DND-41 (cell line): Measurements from ENCODE around the gene ZNF217.
"Not testable (repeated sequence)": the region's sequence is repeated elsewhere in the genome, so short reads cannot be mapped to it uniquely, and the experiment has no call there.

ENCODE experiments used
- ATAC-seq: fragments of 200-7000 bp; cut with Tn5 transposase; 3 replicates; pipeline ENCODE4 v1.9.1; 2021; ENCODE audit warnings: low read depth; ENCODE audit not compliant: insufficient read depth
- DNase-seq: peaks from one replicate; pipeline ENCODE4 v3.0.0-alpha.2; 2020
- H2AFZ ChIP-seq: 2 replicates; pipeline ENCODE4 v1.6.0; 2012; ENCODE audit warnings: low read depth, low read length
- H3K27ac ChIP-seq: 2 replicates; pipeline ENCODE4 v1.5.1; 2012; ENCODE audit warnings: low read length, inconsistent platforms
- H3K27me3 ChIP-seq: fragments of 200-600 bp; sonication (generic); 2 replicates; pipeline ENCODE4 v1.6.0; 2012; ENCODE audit warnings: low read length, mild to moderate bottlenecking, inconsistent platforms; ENCODE audit not compliant: insufficient read depth, poor library complexity
- H3K36me3 ChIP-seq: 2 replicates; pipeline ENCODE4 v1.5.1; 2012; ENCODE audit warnings: low read length, inconsistent platforms; ENCODE audit not compliant: insufficient read depth
- H3K4me1 ChIP-seq: 2 replicates; pipeline ENCODE4 v1.5.1; 2012; ENCODE audit warnings: mild to moderate bottlenecking, low read length; ENCODE audit not compliant: insufficient read depth
- H3K4me2 ChIP-seq: 2 replicates; pipeline ENCODE4 v1.6.0; 2012; ENCODE audit warnings: mild to moderate bottlenecking, moderate library complexity, low read length, inconsistent platforms; ENCODE audit not compliant: insufficient read depth
- H3K4me3 ChIP-seq, 2 experiments: fragments of 200-600 bp in 1 of 2; shearing (Covaris generic) in 1 of 2; 2 replicates each; pipeline ENCODE4 v1.5.1; 2012 to 2016; ENCODE audit warnings: inconsistent platforms in 2 of 2, low read length in 2 of 2, mild to moderate bottlenecking in 2 of 2, low read depth in 1 of 2, moderate library complexity in 1 of 2
- H3K79me2 ChIP-seq: 2 replicates; pipeline ENCODE4 v1.6.0; 2012; ENCODE audit warnings: low read length, inconsistent platforms; ENCODE audit not compliant: insufficient read depth
- H3K9ac ChIP-seq: 2 replicates; pipeline ENCODE4 v1.6.0; 2012; ENCODE audit warnings: low read depth, mild to moderate bottlenecking, inconsistent platforms, low read length, moderate library complexity
- H3K9me3 ChIP-seq: 2 replicates; pipeline ENCODE4 v1.5.1; 2012; ENCODE audit warnings: low read length, moderate library complexity, mild to moderate bottlenecking, inconsistent platforms; ENCODE audit not compliant: insufficient read depth, severe bottlenecking
- H4K20me1 ChIP-seq: 2 replicates; pipeline ENCODE4 v1.6.0; 2012; ENCODE audit warnings: low read length; ENCODE audit not compliant: insufficient read depth
- EZH2 ChIP-seq: IDR thresholded peaks from 3 replicates; pipeline ENCODE4 v1.6.1; 2012; ENCODE audit warnings: borderline replicate concordance, low read depth, mild to moderate bottlenecking, moderate library complexity, low read length, inconsistent platforms; ENCODE audit not compliant: severe bottlenecking
- TF ChIP-seq, protein P1 (sequence below): IDR thresholded peaks from 2 replicates; pipeline ENCODE4 v1.5.1; 2012; ENCODE audit warnings: borderline replicate concordance, low read length, moderate library complexity, mild to moderate bottlenecking; ENCODE audit not compliant: poor library complexity, severe bottlenecking; ENCODE audit errors: extremely low read depth

Gene ZNF217

GRCh38 chr20:53567379-53567917, 26.2 kb downstream of the ZNF217 start:
- H3K36me3 ChIP-seq = peaks cover 75% of the 10 kb centered on the region

GRCh38 chr20:53566623-53567022, 27.0 kb downstream of the ZNF217 start:
- H3K27ac ChIP-seq, H3K27me3 ChIP-seq, H3K4me3 ChIP-seq, ATAC-seq, H3K4me2 ChIP-seq, H3K9ac ChIP-seq, H2AFZ ChIP-seq, H3K9me3 ChIP-seq, H3K4me1 ChIP-seq: not testable (repeated sequence)
- DNase-seq = peak; percentile 3
- Histone ChIP-seq H3K36me3 (peaks cover 67% of the 10 kb centered on the region), H4K20me1 (peaks cover 31% of the 10 kb centered on the region), H3K79me2 (peaks cover 34% of the 10 kb centered on the region)

More at GRCh38 chr20:53567379-53567917, 26.2 kb downstream of the ZNF217 start:
- Histone ChIP-seq H3K4me2 (no peak overlapping the region), H3K4me3 (no peak overlapping the region), H4K20me1 (peaks cover 37% of the 10 kb centered on the region), H3K9me3 (no peaks in the 10 kb centered on the region), H3K9ac (no peak overlapping the region), H3K27me3 (no peaks in the 10 kb centered on the region), H3K4me1 (no peaks in the 10 kb centered on the region), H3K27ac (no peak overlapping the region), H2AFZ (no peak overlapping the region), H3K79me2 (peaks cover 42% of the 10 kb centered on the region)
- ATAC-seq = no peak
- no peak for TF ChIP-seq EZH2
- TF ChIP-seq, protein P1, sequence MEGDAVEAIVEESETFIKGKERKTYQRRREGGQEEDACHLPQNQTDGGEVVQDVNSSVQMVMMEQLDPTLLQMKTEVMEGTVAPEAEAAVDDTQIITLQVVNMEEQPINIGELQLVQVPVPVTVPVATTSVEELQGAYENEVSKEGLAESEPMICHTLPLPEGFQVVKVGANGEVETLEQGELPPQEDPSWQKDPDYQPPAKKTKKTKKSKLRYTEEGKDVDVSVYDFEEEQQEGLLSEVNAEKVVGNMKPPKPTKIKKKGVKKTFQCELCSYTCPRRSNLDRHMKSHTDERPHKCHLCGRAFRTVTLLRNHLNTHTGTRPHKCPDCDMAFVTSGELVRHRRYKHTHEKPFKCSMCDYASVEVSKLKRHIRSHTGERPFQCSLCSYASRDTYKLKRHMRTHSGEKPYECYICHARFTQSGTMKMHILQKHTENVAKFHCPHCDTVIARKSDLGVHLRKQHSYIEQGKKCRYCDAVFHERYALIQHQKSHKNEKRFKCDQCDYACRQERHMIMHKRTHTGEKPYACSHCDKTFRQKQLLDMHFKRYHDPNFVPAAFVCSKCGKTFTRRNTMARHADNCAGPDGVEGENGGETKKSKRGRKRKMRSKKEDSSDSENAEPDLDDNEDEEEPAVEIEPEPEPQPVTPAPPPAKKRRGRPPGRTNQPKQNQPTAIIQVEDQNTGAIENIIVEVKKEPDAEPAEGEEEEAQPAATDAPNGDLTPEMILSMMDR = no peak
- no peak for DNase-seq

DNA sequence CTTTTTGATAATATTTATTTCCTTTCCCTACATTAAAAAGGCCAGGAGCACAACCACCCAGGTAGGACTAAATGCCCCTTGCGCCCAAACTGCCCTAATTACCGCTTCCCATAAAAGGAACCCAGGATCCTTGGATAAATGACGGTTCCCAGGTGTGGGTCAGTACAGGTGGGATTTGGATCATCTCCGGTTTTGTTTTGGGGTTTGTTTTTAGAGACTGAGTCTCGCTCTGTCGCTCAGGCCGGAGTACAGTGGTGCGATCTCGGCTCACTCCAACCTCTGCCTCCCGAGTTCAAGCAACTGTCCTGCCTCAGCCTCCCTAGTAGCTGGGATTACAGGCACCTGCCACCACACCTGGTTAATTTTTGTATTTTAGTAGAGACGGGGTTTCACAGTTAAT, 28.4 kb downstream of the ZNF217 start:
- DNase-seq (no peak), ATAC-seq (no peak)
- peaks cover 20% of the 10 kb centered on the region for H3K79me2 ChIP-seq
- no peak overlapping the region for H3K4me2 ChIP-seq
- H3K36me3 ChIP-seq = peaks cover 56% of the 10 kb centered on the region
- no peaks in the 10 kb centered on the region for H3K4me1 ChIP-seq
- no peak overlapping the region for H2AFZ ChIP-seq
- TF ChIP-seq, protein P1 = no peak
- no peak for TF ChIP-seq EZH2
- H4K20me1 ChIP-seq = peaks cover 19% of the 10 kb centered on the region
- no peak overlapping the region for H3K4me3 ChIP-seq
- no peak overlapping the region for H3K27ac ChIP-seq
- H3K27me3 ChIP-seq = no peaks in the 10 kb centered on the region
- no peaks in the 10 kb centered on the region for H3K9me3 ChIP-seq
- H3K9ac ChIP-seq = no peak overlapping the region

DNA sequence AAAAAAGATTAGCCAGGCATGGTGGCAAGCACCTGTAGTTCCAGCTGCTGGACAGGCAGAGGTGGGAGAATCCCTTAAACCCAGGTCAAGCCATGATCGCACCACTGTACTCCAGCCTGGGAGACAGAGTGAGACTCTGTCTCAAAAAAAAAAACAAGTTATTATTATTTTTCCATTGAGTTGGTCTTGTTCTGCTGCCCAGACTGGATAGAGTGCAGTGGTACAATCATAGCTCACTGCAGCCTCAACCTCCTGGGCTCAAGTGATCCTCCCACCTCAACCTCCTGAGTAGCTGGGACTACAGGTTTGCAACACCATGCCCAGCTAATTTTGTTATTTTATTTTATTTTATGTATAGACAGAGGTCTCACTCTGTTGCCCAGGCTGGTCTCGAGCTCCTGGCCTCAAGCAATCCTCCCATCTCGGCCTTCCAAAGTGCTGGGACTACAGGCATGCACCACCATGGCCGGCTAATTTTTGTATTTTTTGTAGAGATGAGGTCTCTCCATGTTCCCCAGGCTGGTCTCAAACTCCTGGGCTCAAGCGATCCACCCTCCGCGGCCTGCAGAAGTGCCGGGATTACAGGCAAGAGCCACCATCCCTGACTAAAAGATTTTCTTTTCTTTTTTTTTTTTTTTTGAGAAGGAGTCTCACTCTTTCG, 31.4 kb downstream of the ZNF217 start:
- H3K27ac ChIP-seq, DNase-seq, H3K79me2 ChIP-seq, H3K9me3 ChIP-seq, H4K20me1 ChIP-seq, H3K9ac ChIP-seq, H3K4me1 ChIP-seq, ATAC-seq, H3K4me2 ChIP-seq, H3K4me3 ChIP-seq, H3K27me3 ChIP-seq, H2AFZ ChIP-seq: not testable (repeated sequence)
- peaks cover 27% of the 10 kb centered on the region for H3K36me3 ChIP-seq
